Common myeloid progenitor, CD34-positive (primary cell): Measurements from ENCODE around the gene IFIT2.

Source experiments
- CTCF ChIA-PET: fragments of 350-600 bp; sonication (Branson Sonifier 250); formaldehyde crosslinking; loops from one replicate; lab custom pipeline; 2021; ENCODE audit warnings: antibody characterized with exemption; lab: Charles Lee
- POLR2A ChIA-PET: fragments of 350-600 bp; sonication (Branson Sonifier 250); formaldehyde crosslinking; loops from one replicate; lab custom pipeline; 2021; ENCODE audit warnings: antibody characterized with exemption; lab: Charles Lee
- DNase-seq, 3 donors: peaks; one replicate each; pipeline versions ENCODE4 v3.0.0 to v3.0.0-alpha.2; 2013
- H3K27ac ChIP-seq, 2 experiments: 1 replicate in 1 of 2; 2 replicates in 1 of 2; pipeline ENCODE4 v1.7.0; 2013; ENCODE audit warnings: inconsistent platforms in 2 of 2, low read length in 2 of 2, mild to moderate bottlenecking in 2 of 2, low read depth in 1 of 2, moderate library complexity in 1 of 2; ENCODE audit not compliant: severe bottlenecking in 2 of 2, insufficient read depth in 1 of 2, poor library complexity in 1 of 2
- H3K27me3 ChIP-seq, 5 experiments: replicated peaks in 2 of 5; 1 replicate in 3 of 5; 2 replicates in 2 of 5; pipeline versions ENCODE4 v1.6.1 to v1.7.0; 2013; ENCODE audit warnings: low read length in 4 of 5, mild to moderate bottlenecking in 2 of 5, moderate library complexity in 2 of 5, inconsistent platforms in 1 of 5; ENCODE audit not compliant: insufficient read depth in 5 of 5, control insufficient read depth in 4 of 5
- H3K36me3 ChIP-seq, 4 experiments: 1 replicate in 2 of 4; 2 replicates in 2 of 4; pipeline versions ENCODE4 v1.6.1 to v1.7.0; 2013; ENCODE audit warnings: low read length in 3 of 4, control low read depth in 1 of 4, mild to moderate bottlenecking in 1 of 4; ENCODE audit not compliant: control insufficient read depth in 4 of 4, insufficient read depth in 4 of 4
- H3K4me1 ChIP-seq, 4 experiments: 1 replicate in 3 of 4; 2 replicates in 1 of 4; pipeline versions ENCODE4 v1.6.1 to v1.7.1; 2013; ENCODE audit warnings: low read length in 3 of 4, mild to moderate bottlenecking in 3 of 4, control low read depth in 1 of 4, inconsistent platforms in 1 of 4, moderate library complexity in 1 of 4; ENCODE audit not compliant: control insufficient read depth in 4 of 4, insufficient read depth in 4 of 4; ENCODE audit errors: control extremely low read depth in 1 of 4
- H3K4me3 ChIP-seq, 7 experiments: 1 replicate in 4 of 7; 2 replicates in 3 of 7; pipeline versions ENCODE4 v1.5.1 to v1.7.0; 2013; ENCODE audit warnings: mild to moderate bottlenecking in 7 of 7, low read length in 6 of 7, moderate library complexity in 6 of 7, inconsistent platforms in 2 of 7, low read depth in 2 of 7, control low read depth in 1 of 7; ENCODE audit not compliant: insufficient read depth in 4 of 7, control insufficient read depth in 1 of 7; ENCODE audit errors: extremely low read depth in 1 of 7
- H3K9me3 ChIP-seq, 5 experiments: 1 replicate in 4 of 5; 2 replicates in 1 of 5; pipeline versions ENCODE4 v1.6.1 to v1.7.1; 2013; ENCODE audit warnings: low read length in 4 of 5, mild to moderate bottlenecking in 2 of 5, inconsistent platforms in 1 of 5, low read depth in 1 of 5, moderate library complexity in 1 of 5; ENCODE audit not compliant: control insufficient read depth in 4 of 5, insufficient read depth in 2 of 5; ENCODE audit errors: control extremely low read depth in 1 of 5
- WGBS: methylation state at CpG from one replicate; pipeline ENCODE4 v1.1.5; 2013; ENCODE audit not compliant: insufficient coverage; 5-methylcytosine and 5-hydroxymethylcytosine counted together

IFIT2 gene

DNA sequence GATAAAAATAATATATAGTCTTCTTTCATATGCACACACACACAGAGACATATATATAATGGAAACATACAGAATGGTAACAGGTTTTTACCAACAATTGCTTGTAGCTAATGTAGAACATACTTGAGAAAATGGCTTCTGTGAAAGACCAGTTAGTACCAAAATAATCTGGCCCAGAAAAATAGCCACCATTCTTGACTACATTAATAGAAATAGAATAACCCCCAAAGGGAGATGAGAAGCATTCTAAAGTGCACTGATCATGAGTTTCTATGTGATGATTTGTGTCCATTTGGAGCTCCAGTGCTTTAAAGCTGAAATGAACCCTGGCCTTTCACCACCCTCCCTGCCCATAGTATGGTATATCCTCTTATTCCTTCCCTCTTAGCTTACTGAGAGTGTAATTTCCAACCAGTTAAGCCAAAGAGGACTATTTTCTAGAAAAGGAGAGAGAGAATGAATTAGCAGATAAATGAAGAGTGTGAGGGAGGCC lies 22.9 kb upstream of the IFIT2 start:
- Histone ChIP-seq H3K4me1 (peaks cover 0 to 14% (median 7%) of the 10 kb centered on the region in 4 experiments), H3K36me3 (no peaks in the 10 kb centered on the region), H3K27me3 (no peaks in the 10 kb centered on the region), H3K9me3 (no peaks in the 10 kb centered on the region), H3K4me3 (no peak overlapping the region), H3K27ac (no peak overlapping the region)
- CTCF ChIA-PET = no interaction called here
- POLR2A ChIA-PET = no interaction called here
- DNase-seq = no peak

DNA sequence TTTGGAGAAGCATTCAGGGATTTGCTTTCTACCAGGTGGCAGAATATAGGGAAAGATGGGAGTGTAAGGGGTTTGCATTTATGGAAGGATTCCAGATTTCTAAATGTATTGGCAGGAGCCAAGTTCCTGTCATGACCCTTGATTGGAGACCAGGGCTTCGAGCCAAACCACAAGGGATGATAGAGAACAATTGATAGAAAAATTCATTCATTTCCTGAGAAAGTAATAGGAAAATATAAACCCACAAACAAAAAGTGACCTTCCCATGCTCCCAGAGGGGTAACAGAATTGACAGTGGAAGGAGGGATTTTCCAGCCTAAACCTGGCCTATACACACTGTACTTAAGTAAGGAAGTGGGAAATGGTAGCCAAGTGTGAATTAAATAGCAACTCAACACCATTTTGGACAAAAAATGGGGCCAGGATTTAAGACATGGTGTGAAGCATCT lies 22.4 kb upstream of the IFIT2 start:
- H3K27me3 ChIP-seq = no peaks in the 10 kb centered on the region
- ChIA-PET CTCF (interaction anchor here (1.6 kb wide), 1 partner anchor 18 kb away, joined by 4 read pairs; no protein-coding TSS in a partner anchor), POLR2A (no interaction called here)
- WGBS = no CpG with 5 or more reads among the region's 1 CpG
- no peak overlapping the region for H3K4me3 ChIP-seq
- H3K4me1 ChIP-seq = peaks cover 0 to 14% (median 8%) of the 10 kb centered on the region in 4 experiments
- H3K36me3 ChIP-seq = no peaks in the 10 kb centered on the region
- H3K9me3 ChIP-seq = no peaks in the 10 kb centered on the region
- no peak overlapping the region for H3K27ac ChIP-seq
- DNase-seq = no peak

GRCh38 chr10:89280508-89280907 lies 21.3 kb upstream of the IFIT2 start:
- no peaks in the 10 kb centered on the region for H3K36me3 ChIP-seq
- H3K9me3 ChIP-seq = no peaks in the 10 kb centered on the region
- POLR2A ChIA-PET = no interaction called here
- CTCF ChIA-PET = interaction anchor here (1.6 kb wide), 1 partner anchor 19 kb away, joined by 4 read pairs; no protein-coding TSS in a partner anchor
- DNase-seq = no peak
- WGBS = 100% methylated on average over 2 of the region's 3 CpGs
- peaks cover 0 to 14% (median 8%) of the 10 kb centered on the region in 4 experiments for H3K4me1 ChIP-seq
- H3K27ac ChIP-seq = no peak overlapping the region
- H3K27me3 ChIP-seq = no peaks in the 10 kb centered on the region
- H3K4me3 ChIP-seq = no peak overlapping the region

DNA sequence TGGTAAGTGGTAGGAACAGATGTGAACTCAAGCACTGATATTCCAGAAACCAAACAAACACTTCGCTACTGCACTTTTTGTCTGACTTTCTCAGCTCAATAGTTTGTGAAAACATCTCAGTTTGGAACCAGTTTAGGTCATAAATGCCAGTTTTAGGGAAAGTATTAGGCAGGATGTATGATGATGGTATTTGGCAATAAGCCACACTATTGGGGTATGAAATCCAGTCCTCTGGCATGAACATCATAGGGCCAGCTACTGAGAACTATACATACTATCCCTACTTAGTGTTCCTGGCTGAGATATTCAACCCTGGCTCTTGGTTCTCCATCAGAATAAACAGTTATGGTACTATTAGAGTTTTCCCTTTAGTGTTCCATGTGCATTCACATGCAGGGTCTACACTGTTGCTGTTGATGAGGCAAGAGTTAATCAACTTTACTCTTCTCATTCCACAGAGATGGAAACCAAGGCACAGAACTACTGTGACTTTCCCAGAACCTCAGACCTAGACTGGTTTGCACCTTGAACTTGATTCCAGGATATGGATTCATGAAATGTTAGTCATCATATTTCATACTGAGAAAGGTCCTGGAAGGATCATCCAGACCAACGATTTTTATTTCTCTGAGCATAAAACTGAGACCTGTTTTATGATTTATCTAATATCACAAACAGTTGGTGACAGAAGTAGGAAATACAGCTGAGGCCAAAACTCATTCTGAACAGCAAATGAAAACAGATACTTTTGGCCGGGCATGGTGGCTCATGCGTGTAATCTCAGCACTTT lies 20.0 kb upstream of the IFIT2 start:
- 100% methylated on average over 2 of the region's 4 CpGs for WGBS
- Histone ChIP-seq H3K27ac (no peak overlapping the region), H3K9me3 (peaks cover 0 to under 1% (median 0%) of the 10 kb centered on the region in 5 experiments), H3K4me3 (no peak overlapping the region), H3K36me3 (no peaks in the 10 kb centered on the region), H3K27me3 (no peaks in the 10 kb centered on the region), H3K4me1 (peaks cover 0 to 14% (median 8%) of the 10 kb centered on the region in 4 experiments)
- ChIA-PET CTCF (interaction anchor here (1.2 kb wide), 1 partner anchor 31 kb away, joined by 3 read pairs; no protein-coding TSS in a partner anchor), POLR2A (no interaction called here)
- DNase-seq = no peak

DNA sequence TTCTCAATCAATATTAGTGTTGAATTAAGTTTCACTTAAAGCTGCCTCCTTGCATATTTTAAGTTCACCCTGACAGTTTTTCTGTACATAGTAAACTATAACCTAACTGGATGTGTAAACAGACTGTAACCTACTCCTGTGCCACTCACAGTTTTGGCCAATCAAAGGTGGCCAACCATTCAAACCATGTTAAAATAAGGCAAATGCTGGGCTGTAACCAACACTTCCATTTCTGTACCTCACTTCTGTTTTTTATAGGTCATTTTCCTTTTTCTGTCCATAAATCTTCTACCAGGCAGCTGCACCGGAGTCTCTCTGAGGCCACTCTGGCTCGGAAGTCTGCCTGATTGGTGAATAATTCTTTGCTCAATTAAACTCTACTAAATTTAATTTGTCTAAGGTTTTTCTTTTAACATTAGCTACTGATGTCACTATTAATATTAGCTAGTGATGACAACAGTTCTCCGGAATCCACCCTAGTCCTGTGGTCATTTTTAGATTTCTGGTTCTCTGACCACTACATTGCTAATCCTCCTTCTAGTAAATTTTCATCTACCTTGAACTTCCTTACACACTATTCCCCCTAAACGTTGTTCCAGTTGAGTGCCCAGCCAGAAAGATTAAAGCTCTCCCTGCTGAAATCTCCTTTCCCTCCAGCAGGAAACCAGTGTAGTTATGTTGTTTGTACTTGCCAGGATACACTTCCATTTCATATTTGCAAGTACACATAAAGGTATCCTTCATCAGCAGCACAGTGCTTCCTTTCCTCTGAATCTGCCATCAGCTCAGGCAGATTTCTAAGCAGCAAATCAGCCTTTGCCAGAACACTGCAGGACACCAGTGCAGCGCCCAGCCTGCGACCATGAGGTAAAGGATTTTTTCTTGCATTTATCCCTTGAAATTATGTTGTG lies 18.6 kb upstream of the IFIT2 start:
- H3K4me3 ChIP-seq = peak overlapping the region in 1 of 7 experiments; percentile 7
- ChIA-PET CTCF (interaction anchor here (1.0 to 2.5 kb wide), 5 partner anchors 12 to 104 kb away, joined by 3 to 9 read pairs (median 3); no protein-coding TSS in a partner anchor), POLR2A (no interaction called here)
- H3K27me3 ChIP-seq = no peaks in the 10 kb centered on the region
- peak in 1 of 3 donors; percentile 33 for DNase-seq
- no peaks in the 10 kb centered on the region for H3K36me3 ChIP-seq
- H3K9me3 ChIP-seq = peaks cover 0 to 3% (median 0%) of the 10 kb centered on the region in 5 experiments
- peaks cover 0 to 14% (median 8%) of the 10 kb centered on the region in 4 experiments for H3K4me1 ChIP-seq
- H3K27ac ChIP-seq = no peak overlapping the region
- 50% methylated on average over 1 of the region's 6 CpGs for WGBS

DNA sequence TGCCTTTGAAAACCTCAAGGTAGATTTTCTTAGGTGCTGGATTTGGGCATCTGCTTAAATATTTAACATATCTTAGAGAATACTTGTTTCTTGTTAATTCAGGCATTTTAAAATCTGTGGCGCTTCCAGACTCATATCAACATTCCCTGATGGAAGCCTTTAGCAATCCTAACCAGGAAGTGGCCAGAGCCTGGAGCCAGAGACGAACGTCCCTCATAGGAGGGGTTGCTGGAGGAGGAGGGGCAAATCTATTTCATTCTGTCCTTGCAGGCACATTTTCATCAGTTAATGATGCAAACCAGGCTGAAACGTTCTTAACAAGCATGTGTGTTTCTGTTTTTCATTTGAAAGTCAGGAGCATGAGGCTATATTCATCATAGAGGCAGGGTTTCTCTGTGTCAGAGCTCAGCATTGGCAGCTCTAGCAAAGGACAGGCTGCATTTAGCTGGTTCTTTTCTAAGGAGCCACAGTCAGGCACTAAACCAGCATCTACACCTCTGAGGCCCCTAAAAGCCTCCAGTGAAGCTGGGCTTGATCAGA lies 17.8 kb upstream of the IFIT2 start:
- POLR2A ChIA-PET = no interaction called here
- Histone ChIP-seq H3K36me3 (no peaks in the 10 kb centered on the region), H3K27ac (no peak overlapping the region), H3K9me3 (peaks cover 0 to 3% (median 0%) of the 10 kb centered on the region in 5 experiments), H3K4me1 (peaks cover 0 to 14% (median 8%) of the 10 kb centered on the region in 4 experiments), H3K4me3 (no peak overlapping the region), H3K27me3 (no peaks in the 10 kb centered on the region)
- 72% methylated on average over 4 of the region's 4 CpGs for WGBS
- no peak for DNase-seq
- CTCF ChIA-PET = interaction anchor here (1.0 to 2.5 kb wide), 4 partner anchors 13 to 103 kb away, joined by 3 to 9 read pairs (median 5); no protein-coding TSS in a partner anchor
